Smooth muscle cell of the brain vasculature (primary cell): ENCODE data around the gene SLC22A7.
"Not testable (repeated sequence)": the region's sequence is repeated elsewhere in the genome, so short reads cannot be mapped to it uniquely, and the experiment has no call there.

Source experiments
- DNase-seq: peaks from one replicate; pipeline ENCODE4 v3.0.0-alpha.2; 2012; ENCODE audit warnings: low read depth, low spot score

Gene SLC22A7

DNA sequence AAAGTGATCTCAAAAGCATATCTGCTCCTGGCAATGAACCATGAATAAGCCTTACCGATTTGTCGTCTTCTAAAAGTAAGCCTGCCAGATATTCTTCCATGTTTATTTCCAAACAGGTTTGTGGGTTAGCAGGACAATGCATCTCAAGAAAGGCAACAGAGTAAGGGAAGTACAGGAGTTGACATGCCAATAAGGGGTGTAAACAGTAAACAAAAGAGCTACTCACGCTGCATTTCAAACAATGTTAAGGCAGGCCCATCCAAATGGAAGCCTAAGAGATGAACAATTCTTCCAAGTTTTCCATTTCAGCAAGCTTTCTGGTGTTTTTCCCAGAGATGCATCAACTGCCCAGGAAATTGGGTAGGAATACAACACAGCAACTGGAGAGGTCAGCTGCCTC is 38.3 kb downstream of the SLC22A7 start:
- DNase-seq, result no peak

DNA sequence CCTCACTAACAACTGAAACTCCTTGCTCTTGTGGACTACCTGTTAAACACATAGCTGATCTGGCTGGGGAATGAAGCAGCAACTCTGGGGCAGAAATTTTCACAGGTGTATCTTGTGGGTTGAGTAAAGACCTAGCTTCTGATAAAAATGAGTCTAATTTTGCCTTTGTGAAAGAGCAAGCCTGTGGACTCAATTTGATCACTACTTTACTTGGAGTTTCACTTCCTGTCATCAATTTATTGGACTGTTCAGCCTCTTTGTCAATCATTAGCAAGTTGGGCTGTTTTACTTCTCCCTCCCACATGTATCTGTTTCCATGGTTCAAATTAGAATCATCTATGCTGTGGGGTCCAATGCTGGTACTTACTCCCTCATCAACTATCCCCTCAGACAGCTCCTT is 40.2 kb downstream of the SLC22A7 start:
- DNase-seq, result no peak

- DNase-seq, result no peak
Observed at GRCh38 chr6:43339168-43339567, 41.1 kb downstream of the SLC22A7 start.

- not testable (repeated sequence) for DNase-seq
Observed at GRCh38 chr6:43346243-43346642, 48.2 kb downstream of the SLC22A7 start.

- DNase-seq, result no peak
Observed at GRCh38 chr6:43347021-43347420, 49.0 kb downstream of the SLC22A7 start.

- no peak for DNase-seq
Observed at GRCh38 chr6:43347444-43347843, 49.4 kb downstream of the SLC22A7 start.

GRCh38 chr6:43351951-43352350 is 53.9 kb downstream of the SLC22A7 start:
- not testable (repeated sequence) for DNase-seq
